ENCODE measurements around the gene SMYD5. TPM values are rescaled to one million over a fixed set of nuclear protein-coding genes. Genes with fewer than 3 reads are reported as not detected.

Gene SMYD5
- total and polyA plus RNA-seq, 2 donors (not counting 3 experiments of a cell fraction or from before 2014, with no cell fraction given) = 16.2 to 31.7 TPM

- Histone ChIP-seq H3K4me3 (replicated peaks in 1 of 3; ENCODE audit: insufficient read depth in 1 of 3, low read depth in 1 of 3, low read length in 3 of 3) (no peak overlapping the region), H3K9me3 (replicated peaks; ENCODE audit: control insufficient read depth, insufficient read depth, low read length) (no peaks in the 10 kb centered on the region), H3K9me1 (replicated peaks; ENCODE audit: control insufficient read depth, extremely low read depth, insufficient read depth, low read length) (no peaks in the 10 kb centered on the region), H4K20me1 (replicated peaks; ENCODE audit: control insufficient read depth, extremely low read depth, insufficient read depth, low read length) (no peaks in the 10 kb centered on the region), H3K4me1 (ENCODE audit: control insufficient read depth, extremely low read depth, insufficient read depth, low read length) (no peaks in the 10 kb centered on the region), H3K4me2 (ENCODE audit: insufficient read depth, low read length) (no peak overlapping the region), H3K27me3 (ENCODE audit: control insufficient read depth in 2 of 2, insufficient read depth in 2 of 2, low read length in 2 of 2) (peaks cover 39 to 47% of the 10 kb centered on the region in 2 experiments), H3K79me2 (ENCODE audit: control insufficient read depth, insufficient read depth, low read length) (no peaks in the 10 kb centered on the region), H2AFZ (ENCODE audit: low read depth, low read length) (no peak overlapping the region), H3K27ac (ENCODE audit: insufficient read depth, low read depth, low read length) (no peak overlapping the region), H3K36me3 (ENCODE audit: control insufficient read depth in 2 of 2, extremely low read depth in 1 of 2, insufficient read depth in 2 of 2, low read length in 2 of 2) (no peaks in the 10 kb centered on the region), H3K9ac (replicated peaks; ENCODE audit: extremely low read depth, insufficient read depth, low read length) (no peak overlapping the region)
- intact Hi-C loops (cut with micrococcal nuclease) (no loop called here), dilution Hi-C loops (cut with MboI; ENCODE audit: extremely low pct_ligation_motif_present, low sequenced_read_pairs) (no loop called here)
- no TSS peak for BruUV-seq (replicated peaks)
- ChIA-PET CTCF (interaction anchor here (1.2 kb wide), 1 partner anchor 8 kb away, joined by 3 read pairs; no protein-coding TSS in a partner anchor), POLR2A (no interaction called here)
- TF ChIP-seq, protein P1, sequence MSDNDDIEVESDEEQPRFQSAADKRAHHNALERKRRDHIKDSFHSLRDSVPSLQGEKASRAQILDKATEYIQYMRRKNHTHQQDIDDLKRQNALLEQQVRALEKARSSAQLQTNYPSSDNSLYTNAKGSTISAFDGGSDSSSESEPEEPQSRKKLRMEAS (IDR thresholded peaks at IDR 0.05; ENCODE audit: insufficient read depth, insufficient read length) = no peak
- TF ChIP-seq GATA2 (IDR thresholded peaks at IDR 0.05; ENCODE audit: insufficient read depth, insufficient read length, low read depth, low read length) (no peak), JUN (IDR thresholded peaks at IDR 0.05; ENCODE audit: borderline replicate concordance, insufficient read depth, insufficient read length, low read depth) (no peak), POLR2AphosphoS5 (IDR thresholded peaks at IDR 0.05; ENCODE audit: insufficient read depth, low read depth, low read length) (no peak), EZH2 (IDR thresholded peaks at IDR 0.05; ENCODE audit: borderline replicate concordance, low read depth, low read length, severe bottlenecking) (no peak), FOS (IDR thresholded peaks at IDR 0.05; ENCODE audit: borderline replicate concordance, insufficient read depth, low read length) (no peak), MYC (IDR thresholded peaks at IDR 0.05; ENCODE audit: low read depth, low read length) (no peak), POLR2A (IDR thresholded peaks at IDR 0.05; ENCODE audit: low read depth, low read length) (no peak)
- TF ChIP-seq, protein P2, sequence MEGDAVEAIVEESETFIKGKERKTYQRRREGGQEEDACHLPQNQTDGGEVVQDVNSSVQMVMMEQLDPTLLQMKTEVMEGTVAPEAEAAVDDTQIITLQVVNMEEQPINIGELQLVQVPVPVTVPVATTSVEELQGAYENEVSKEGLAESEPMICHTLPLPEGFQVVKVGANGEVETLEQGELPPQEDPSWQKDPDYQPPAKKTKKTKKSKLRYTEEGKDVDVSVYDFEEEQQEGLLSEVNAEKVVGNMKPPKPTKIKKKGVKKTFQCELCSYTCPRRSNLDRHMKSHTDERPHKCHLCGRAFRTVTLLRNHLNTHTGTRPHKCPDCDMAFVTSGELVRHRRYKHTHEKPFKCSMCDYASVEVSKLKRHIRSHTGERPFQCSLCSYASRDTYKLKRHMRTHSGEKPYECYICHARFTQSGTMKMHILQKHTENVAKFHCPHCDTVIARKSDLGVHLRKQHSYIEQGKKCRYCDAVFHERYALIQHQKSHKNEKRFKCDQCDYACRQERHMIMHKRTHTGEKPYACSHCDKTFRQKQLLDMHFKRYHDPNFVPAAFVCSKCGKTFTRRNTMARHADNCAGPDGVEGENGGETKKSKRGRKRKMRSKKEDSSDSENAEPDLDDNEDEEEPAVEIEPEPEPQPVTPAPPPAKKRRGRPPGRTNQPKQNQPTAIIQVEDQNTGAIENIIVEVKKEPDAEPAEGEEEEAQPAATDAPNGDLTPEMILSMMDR (IDR thresholded peaks at IDR 0.05; ENCODE audit: extremely low read depth in 1 of 2, insufficient read depth in 1 of 2, low read depth in 1 of 2, low read length in 2 of 2) = no peak
- DNase-seq (ENCODE audit: low read depth, low spot score) (no peak), FAIRE-seq (no peak)
Observed at GRCh38 chr2:73272270-73272669, 58.2 kb downstream of the SMYD5 start.

Other genes with a start within 250 kb of the SMYD5 start
- gene SFXN5, start 142.5 kb upstream of the SMYD5 start, total RNA-seq = 24.6 and 28.6 TPM in 2 replicates
- gene SFXN5, start 142.5 kb upstream of the SMYD5 start, polyA plus RNA-seq = 18.7 and 22.8 TPM in 2 replicates
- 47.0 and 49.4 TPM in 2 replicates for gene RAB11FIP5, start 101.3 kb upstream of the SMYD5 start, total RNA-seq
- gene RAB11FIP5, start 101.3 kb upstream of the SMYD5 start, polyA plus RNA-seq = 32.4 and 36.6 TPM in 2 replicates
- not detected in 2 replicates for gene NOTO, start 11.7 kb upstream of the SMYD5 start, total RNA-seq
- gene NOTO, start 11.7 kb upstream of the SMYD5 start, polyA plus RNA-seq = not detected in 2 replicates
- 19.6 and 21.8 TPM in 2 replicates for gene PRADC1, start 19.0 kb downstream of the SMYD5 start, total RNA-seq
- gene PRADC1, start 19.0 kb downstream of the SMYD5 start, polyA plus RNA-seq = 32.7 and 42.6 TPM in 2 replicates
- 362 and 389 TPM in 2 replicates for gene CCT7, start 20.1 kb downstream of the SMYD5 start, total RNA-seq
- 317 and 343 TPM in 2 replicates for gene CCT7, start 20.1 kb downstream of the SMYD5 start, polyA plus RNA-seq
- gene FBXO41, start 70.2 kb downstream of the SMYD5 start, total RNA-seq = 1.2 and 1.5 TPM in 2 replicates
- gene FBXO41, start 70.2 kb downstream of the SMYD5 start, polyA plus RNA-seq = 0.88 and 0.94 TPM in 2 replicates
- not detected in 2 replicates for gene EGR4, start 79.3 kb downstream of the SMYD5 start, total RNA-seq
- not detected in 2 replicates for gene EGR4, start 79.3 kb downstream of the SMYD5 start, polyA plus RNA-seq
- gene ALMS1, start 171.6 kb downstream of the SMYD5 start, total RNA-seq = 14.7 and 15.4 TPM in 2 replicates
- 4.9 and 5.7 TPM in 2 replicates for gene ALMS1, start 171.6 kb downstream of the SMYD5 start, polyA plus RNA-seq